NCI-H2196 (cell line): ENCODE measurements around the gene PARP1.
A peak's percentile ranks its signal among the peaks of the same experiment; 100 is the strongest.
"Not testable (repeated sequence)": the region's sequence is repeated elsewhere in the genome, so short reads cannot be mapped to it uniquely, and the experiment has no call there.

Experiments
- DNase-seq: peaks from one replicate; lab custom pipeline; 2025; ENCODE audit not compliant: unreplicated experiment; lab: John Stamatoyannopoulos, UW

The PARP1 gene

GRCh38 chr1:226429858-226430715, 22.2 kb upstream of the PARP1 start:
- DNase-seq = no peak

DNA sequence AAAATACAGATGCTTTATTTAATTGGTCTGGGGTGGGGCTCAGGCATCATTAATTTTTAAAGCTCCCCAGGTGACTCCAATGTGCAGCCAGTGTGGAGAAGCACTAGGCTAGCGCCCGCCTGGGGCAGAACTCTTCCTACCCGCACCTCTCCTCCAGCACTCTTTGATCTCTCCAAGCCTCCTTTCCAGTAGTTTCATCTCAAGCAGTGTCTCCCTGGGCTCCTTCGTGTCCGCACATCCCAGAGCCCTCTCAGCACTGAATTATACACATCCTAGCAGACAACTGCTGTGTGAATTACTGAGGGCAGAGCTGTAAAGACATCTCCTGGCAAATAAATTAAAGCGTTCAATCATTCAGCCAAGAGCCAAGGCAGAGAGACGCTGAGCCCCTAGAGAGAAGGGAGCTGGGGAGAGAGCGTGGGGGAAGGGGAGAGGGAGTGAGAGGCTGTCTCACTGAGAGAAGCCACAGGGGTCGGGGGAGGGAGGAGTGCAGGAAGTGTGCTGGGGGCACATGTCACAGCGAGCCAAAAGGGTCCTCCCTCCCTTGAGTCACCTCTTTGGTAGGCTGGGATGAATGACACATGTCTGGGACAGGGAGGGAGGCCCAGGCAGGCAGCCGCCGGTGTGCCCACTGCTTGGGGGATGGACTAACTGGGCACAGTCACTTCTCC, 21.0 kb upstream of the PARP1 start:
- DNase-seq = no peak

- no peak for DNase-seq
Observed at GRCh38 chr1:226428348-226428747, 20.5 kb upstream of the PARP1 start.

DNA sequence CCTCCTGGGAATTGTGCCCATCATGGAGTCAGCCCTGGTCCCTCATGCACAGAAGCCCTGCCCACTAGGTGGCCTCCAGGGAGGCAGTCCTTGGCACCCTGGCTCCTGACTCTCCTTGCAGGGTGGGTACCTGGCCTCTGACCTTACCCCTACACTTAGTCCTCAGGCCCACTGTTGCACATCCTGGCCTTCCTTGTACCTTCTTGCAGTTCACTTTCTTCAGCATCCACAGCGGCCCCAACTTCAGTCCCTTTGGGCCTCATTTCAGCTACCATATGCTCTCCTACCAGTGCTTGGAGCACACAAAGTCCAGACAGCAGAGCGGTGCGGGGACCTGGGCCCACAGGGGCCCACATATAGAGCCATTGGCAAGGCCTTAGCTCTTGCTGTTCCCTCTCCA, 19.2 kb upstream of the PARP1 start:
- DNase-seq = no peak

- not testable (repeated sequence) for DNase-seq
Observed at GRCh38 chr1:226426395-226426794, 18.5 kb upstream of the PARP1 start.

- no peak for DNase-seq
Observed at GRCh38 chr1:226425431-226426031, 17.6 kb upstream of the PARP1 start.

- DNase-seq = no peak
Observed at GRCh38 chr1:226425004-226425378, 17.1 kb upstream of the PARP1 start.

GRCh38 chr1:226424221-226425003, 16.5 kb upstream of the PARP1 start:
- DNase-seq = peak; percentile 26

- DNase-seq = no peak
Observed at GRCh38 chr1:226422478-226422877, 14.6 kb upstream of the PARP1 start.

- DNase-seq = no peak
Observed at GRCh38 chr1:226420897-226421296, 13.0 kb upstream of the PARP1 start.

- no peak for DNase-seq
Observed at GRCh38 chr1:226420328-226420727, 12.4 kb upstream of the PARP1 start.

- no peak for DNase-seq
Observed at GRCh38 chr1:226419284-226420029, 11.6 kb upstream of the PARP1 start.

GRCh38 chr1:226417830-226418546, 10.1 kb upstream of the PARP1 start:
- no peak for DNase-seq

GRCh38 chr1:226417350-226417749, 9.5 kb upstream of the PARP1 start:
- no peak for DNase-seq

- no peak for DNase-seq
Observed at GRCh38 chr1:226414098-226414698, 6.3 kb upstream of the PARP1 start.

- peak; percentile 18 for DNase-seq
Observed at GRCh38 chr1:226411619-226412018, 3.7 kb upstream of the PARP1 start.

GRCh38 chr1:226410958-226411357, 3.1 kb upstream of the PARP1 start:
- DNase-seq = no peak

- DNase-seq = no peak
Observed at GRCh38 chr1:226409392-226409791, 1.5 kb upstream of the PARP1 start.
